Lung (tissue), 12 donors: ENCODE data around the gene ETV6. TPM values are rescaled to one million over a fixed set of nuclear protein-coding genes. Genes with fewer than 3 reads are reported as not detected.
A peak's percentile ranks its signal among the peaks of the same experiment; 100 is the strongest.
"Not testable (repeated sequence)": the region's sequence is repeated elsewhere in the genome, so short reads cannot be mapped to it uniquely, and the experiment has no call there.

Experiments
- ATAC-seq: fragments of 200-7000 bp; cut with Tn5 transposase; one replicate; pipeline ENCODE4 v1.9.1; 2020; ENCODE audit warnings: moderate number of reproducible peaks; ENCODE audit not compliant: insufficient read depth, low FRiP score
- DNase-seq, 3 donors: peaks; one replicate each; pipeline ENCODE4 v3.0.0-alpha.2; 2013 to 2017
- H3K27ac ChIP-seq, 2 donors: one replicate each; pipeline ENCODE4 v1.5.1; 2013; ENCODE audit warnings: mild to moderate bottlenecking in 2 of 2, moderate library complexity in 2 of 2, control low read depth in 1 of 2, inconsistent platforms in 1 of 2, low read depth in 1 of 2, low read length in 1 of 2
- H3K27me3 ChIP-seq, 3 donors: one replicate each; pipeline ENCODE4 v1.5.1; 2013; ENCODE audit warnings: low read length in 2 of 3; ENCODE audit not compliant: control insufficient read depth in 3 of 3, insufficient read depth in 3 of 3
- H3K36me3 ChIP-seq, 4 donors: one replicate each; pipeline ENCODE4 v1.5.1; 2013; ENCODE audit warnings: low read length in 4 of 4, mild to moderate bottlenecking in 1 of 4, moderate library complexity in 1 of 4; ENCODE audit not compliant: control insufficient read depth in 4 of 4, insufficient read depth in 4 of 4
- H3K4me1 ChIP-seq, 5 donors: one replicate each; pipeline ENCODE4 v1.5.1; 2013; ENCODE audit warnings: low read length in 5 of 5, mild to moderate bottlenecking in 2 of 5, moderate library complexity in 1 of 5; ENCODE audit not compliant: control insufficient read depth in 5 of 5, insufficient read depth in 5 of 5
- H3K4me3 ChIP-seq: one replicate; pipeline ENCODE4 v1.5.1; 2013; ENCODE audit warnings: mild to moderate bottlenecking, control low read depth, moderate library complexity
- H3K9ac ChIP-seq, 2 donors: one replicate each; pipeline ENCODE4 v1.5.1; 2013; ENCODE audit warnings: low read length in 2 of 2, control low read depth in 1 of 2; ENCODE audit not compliant: insufficient read depth in 1 of 2
- H3K9me3 ChIP-seq, 4 donors: one replicate each; pipeline ENCODE4 v1.5.1; 2013; ENCODE audit warnings: low read length in 3 of 4, mild to moderate bottlenecking in 1 of 4, moderate library complexity in 1 of 4; ENCODE audit not compliant: control insufficient read depth in 4 of 4, insufficient read depth in 3 of 4
- CTCF ChIP-seq: IDR thresholded peaks from 2 replicates; pipeline ENCODE4 v1.5.1; 2012; ENCODE audit warnings: mild to moderate bottlenecking; ENCODE audit errors: control extremely low read depth, extremely low read depth
- WGBS, 2 donors: extraction: QIAGEN DNeasy Blood & Tissue Kit; methylation state at CpG; one replicate each; pipeline ENCODE4 v1.1.7; 2013; 5-methylcytosine and 5-hydroxymethylcytosine counted together
- polyA plus RNA-seq, 2 donors: library from polyadenylated mRNA; stranded (reverse); fragments of 200-250 nt; gene quantifications; one replicate each; pipeline ENCODE4 v1.2.1, GENCODE V29; 2013
- total RNA-seq, 2 donors: library from RNA; depleted of rRNA in 1 of 2; stranded (reverse); fragments of >200 nt in 1 of 2; gene quantifications; one replicate each; pipeline ENCODE4 v1.2.1, GENCODE V29; 2014 to 2021
- donor health status: control.
- donor health status: control.
- donor health status: Bipolar disorder and iron deficiency.
- donor health status: healthy.
- donor health status: DM: yes; HTN: yes; CAD: no.

ETV6 gene
- total and polyA plus RNA-seq, 4 donors, result 8.6 to 45.7 (median 13.6) TPM

GRCh38 chr12:11624116-11624515 is 25.4 kb upstream of the ETV6 start:
- H3K27ac ChIP-seq, result no peak overlapping the region

GRCh38 chr12:11627709-11628108 is 21.8 kb upstream of the ETV6 start:
- not testable (repeated sequence) for H3K9me3 ChIP-seq, H3K27me3 ChIP-seq, H3K36me3 ChIP-seq, DNase-seq, H3K27ac ChIP-seq, H3K4me3 ChIP-seq, H3K9ac ChIP-seq, ATAC-seq
- WGBS, 2 donors, result 89 to 95% methylated on average over 6 of the region's 6 CpGs
- H3K4me1 ChIP-seq, result peaks cover 0 to 20% (median 6%) of the 10 kb centered on the region in 5 donors

More at GRCh38 chr12:11624116-11624515, 25.4 kb upstream of the ETV6 start:
- Histone ChIP-seq H3K9ac (no peak overlapping the region), H3K36me3 (no peaks in the 10 kb centered on the region), H3K4me1 (peaks cover 0 to 18% (median 0%) of the 10 kb centered on the region in 5 donors), H3K27me3 (no peaks in the 10 kb centered on the region), H3K9me3 (no peaks in the 10 kb centered on the region), H3K4me3 (no peak overlapping the region)
- 47 to 72% methylated on average over 1 of the region's 1 CpG for WGBS, 2 donors
- DNase-seq, result no peak
- no peak for ATAC-seq
- TF ChIP-seq CTCF, result no peak

- TF ChIP-seq CTCF, result no peak
- H3K27ac ChIP-seq, result no peak overlapping the region
- no peaks in the 10 kb centered on the region for H3K36me3 ChIP-seq
- no peak overlapping the region for H3K4me3 ChIP-seq
- H3K4me1 ChIP-seq, result peaks cover 0 to 13% (median 2%) of the 10 kb centered on the region in 5 donors
- no peaks in the 10 kb centered on the region for H3K9me3 ChIP-seq
- DNase-seq (no peak), ATAC-seq (no peak)
- WGBS, 2 donors, result 74 to 80% methylated on average over 7 of the region's 7 CpGs
- H3K27me3 ChIP-seq, result no peaks in the 10 kb centered on the region
- H3K9ac ChIP-seq, result no peak overlapping the region
These were observed 21.1 kb upstream of the ETV6 start for GRCh38 chr12:11628353-11628752.

- ATAC-seq (no peak), DNase-seq (peak; percentile 43 to 56 (median 51))
- H3K9ac ChIP-seq, result no peak overlapping the region
- no peak overlapping the region for H3K27ac ChIP-seq
- H3K4me1 ChIP-seq, result peaks cover 0 to 6% (median 0%) of the 10 kb centered on the region in 5 donors
- no peaks in the 10 kb centered on the region for H3K36me3 ChIP-seq
- no peak for TF ChIP-seq CTCF
- 72 to 77% methylated on average over 5 of the region's 5 CpGs for whole genome bisulfite sequencing, 2 donors
- no peaks in the 10 kb centered on the region for H3K9me3 ChIP-seq
- H3K27me3 ChIP-seq, result no peaks in the 10 kb centered on the region
- H3K4me3 ChIP-seq, result no peak overlapping the region
These were observed 19.3 kb upstream of the ETV6 start for GRCh38 chr12:11630046-11630706.
